ENCODE results near the gene CENPU.

- TF ChIP-seq CTCF (conservative IDR thresholded peaks at IDR 0.05; ENCODE audit: low read depth, low read length), result no peak
- no peak for TF ChIP-seq EZH2 (IDR thresholded peaks at IDR 0.05; ENCODE audit: low read length, unreplicated experiment)
- TF ChIP-seq EZH2phosphoT487 (IDR thresholded peaks at IDR 0.05; ENCODE audit: borderline replicate concordance, low read length), result no peak
Measured at GRCh38 chr4:184757810-184758209, 23.9 kb upstream of the CENPU start.
